ENCODE data around the gene BRI3. TPM values are rescaled to one million over a fixed set of nuclear protein-coding genes. Genes with fewer than 3 reads are reported as not detected.

The BRI3 gene
- total RNA-seq, 4 donors from 2014 or later = 23.5 to 51.9 (median 38.0) TPM

GRCh38 chr7:98295467-98296192 lies 14.1 kb downstream of the BRI3 start:
- Histone ChIP-seq H3K36me3 (peaks cover 16 to 32% of the 10 kb centered on the region in 2 donors), H3K4me3 (replicated peaks in 1 of 3) (no peak overlapping the region), H3K27ac (peak overlapping the region; percentile 74 to 87 (median 74)), H3K9me3 (no peaks in the 10 kb centered on the region), H3K27me3 (no peaks in the 10 kb centered on the region), H3K4me1 (peaks cover 28 to 41% of the 10 kb centered on the region in 2 donors)
- 42 to 43% methylated on average over 13 to 19 of the region's 19 CpGs for WGBS, 2 donors
- peak; percentile 95 to 97 for DNase-seq
- intact Hi-C loops (cut with DNase I) = no loop called here
- peak in 1 of 2 donors; percentile 54 for TF ChIP-seq POLR2A (IDR thresholded peaks at IDR 0.05)
- TF ChIP-seq CTCF (IDR thresholded peaks at IDR 0.05) = peak in 3 of 6 experiments; percentile 9 to 29 (median 11)

GRCh38 chr7:98296833-98297232 lies 15.3 kb downstream of the BRI3 start:
- Histone ChIP-seq H3K9me3 (no peaks in the 10 kb centered on the region), H3K4me1 (peaks cover 28 to 41% of the 10 kb centered on the region in 2 donors), H3K27ac (peak overlapping the region; percentile 38 to 87 (median 74)), H3K4me3 (replicated peaks in 1 of 3) (no peak overlapping the region), H3K27me3 (no peaks in the 10 kb centered on the region), H3K36me3 (peaks cover 13 to 23% of the 10 kb centered on the region in 2 donors)
- no peak for TF ChIP-seq CTCF (IDR thresholded peaks at IDR 0.05)
- TF ChIP-seq POLR2A (IDR thresholded peaks at IDR 0.05) = no peak
- 76 to 97% methylated on average over 11 of the region's 12 CpGs for WGBS, 2 donors
- no peak for DNase-seq
- intact Hi-C loops (cut with DNase I) = no loop called here

- intact Hi-C loops (cut with DNase I) = no loop called here
- Histone ChIP-seq H3K9me3 (no peaks in the 10 kb centered on the region), H3K27me3 (no peaks in the 10 kb centered on the region), H3K4me1 (peaks cover 28 to 41% of the 10 kb centered on the region in 2 donors), H3K36me3 (peaks cover 3 to 18% of the 10 kb centered on the region in 2 donors), H3K27ac (peak overlapping the region; percentile 19 to 87 (median 48)), H3K4me3 (replicated peaks in 1 of 3) (no peak overlapping the region)
- peak; percentile 71 to 77 for DNase-seq
- TF ChIP-seq CTCF (IDR thresholded peaks at IDR 0.05) (peak in 4 of 6 experiments; percentile 18 to 46 (median 41)), POLR2A (IDR thresholded peaks at IDR 0.05) (peak in 1 of 2 donors; percentile 10)
- 58 to 63% methylated on average over 20 to 21 of the region's 21 CpGs for WGBS, 2 donors
These were observed 16.3 kb downstream of the BRI3 start for GRCh38 chr7:98297626-98298286.

GRCh38 chr7:98300595-98301372 lies 19.3 kb downstream of the BRI3 start:
- DNase-seq = no peak
- no peak overlapping the region for H3K27ac ChIP-seq
- H3K9me3 ChIP-seq = no peaks in the 10 kb centered on the region
- peaks cover 5 to 8% of the 10 kb centered on the region in 2 donors for H3K36me3 ChIP-seq
- intact Hi-C loops (cut with DNase I) = no loop called here
- 90 to 91% methylated on average over 21 to 26 of the region's 26 CpGs for WGBS, 2 donors
- H3K4me3 ChIP-seq (replicated peaks in 1 of 3) = no peak overlapping the region
- H3K27me3 ChIP-seq = no peaks in the 10 kb centered on the region
- no peak for TF ChIP-seq CTCF (IDR thresholded peaks at IDR 0.05)
- no peak for TF ChIP-seq POLR2A (IDR thresholded peaks at IDR 0.05)
- peaks cover 10 to 18% of the 10 kb centered on the region in 2 donors for H3K4me1 ChIP-seq
